Calu3 (cell line): ENCODE results near the gene AHCY. TPM values are rescaled to one million over a fixed set of nuclear protein-coding genes. Genes with fewer than 3 reads are reported as not detected.
A peak's percentile ranks its signal among the peaks of the same experiment; 100 is the strongest.

Experiments
- BruUV-seq: library from RNA; stranded (reverse); fragments of 400-500 nt; replicated peaks from 2 replicates; lab custom pipeline; 2021; lab: Mats Ljungman, UMichigan
- CTCF ChIA-PET: fragments of 300-600 bp; sonication (Branson Sonifier 250); formaldehyde crosslinking; loops from one replicate; lab custom pipeline; 2022; ENCODE audit warnings: antibody characterized with exemption; lab: Charles Lee
- DNase-seq: peaks from one replicate; pipeline ENCODE4 v3.0.0; 2022
- H3K27ac Mint-ChIP-seq: one replicate; pipeline ENCODE4 v1.8.0; 2022; ENCODE audit warnings: mixed read lengths; ENCODE audit not compliant: unreplicated experiment
- H3K27me3 Mint-ChIP-seq: one replicate; pipeline ENCODE4 v1.8.0; 2022; ENCODE audit warnings: mixed read lengths; ENCODE audit not compliant: unreplicated experiment
- H3K36me3 Mint-ChIP-seq: one replicate; pipeline ENCODE4 v1.8.0; 2022; ENCODE audit warnings: mild to moderate bottlenecking, moderate library complexity, mixed read lengths; ENCODE audit not compliant: insufficient read depth, unreplicated experiment
- H3K4me1 Mint-ChIP-seq: one replicate; pipeline ENCODE4 v1.8.0; 2022; ENCODE audit warnings: mild to moderate bottlenecking, low read depth, mixed read lengths; ENCODE audit not compliant: unreplicated experiment
- H3K4me3 Mint-ChIP-seq: one replicate; pipeline ENCODE4 v1.8.0; 2022; ENCODE audit warnings: mild to moderate bottlenecking, low read depth, moderate library complexity, mixed read lengths; ENCODE audit not compliant: unreplicated experiment
- H3K9me3 Mint-ChIP-seq: one replicate; pipeline ENCODE4 v1.8.0; 2022; ENCODE audit warnings: low read depth, mixed read lengths; ENCODE audit not compliant: unreplicated experiment
- intact Hi-C: fragments of 100-400 bp; cut with micrococcal nuclease; formaldehyde crosslinking; loops from one replicate; pipeline ENCODE4 v1.10.0; 2022; ENCODE audit not compliant: unreplicated experiment
- total RNA-seq: library from RNA; stranded (reverse); gene quantifications from 2 replicates; pipeline ENCODE4 v1.2.3, GENCODE V29; 2022
- TF ChIP-seq, protein P1 (sequence below): fragments of 200-600 bp; IDR thresholded peaks from one replicate; pipeline ENCODE4 v1.8.0; 2022; ENCODE audit warnings: antibody characterized with exemption; ENCODE audit not compliant: unreplicated experiment

The AHCY gene
- total RNA-seq, 1 experiment from 2014 or later, result 179 TPM

DNA sequence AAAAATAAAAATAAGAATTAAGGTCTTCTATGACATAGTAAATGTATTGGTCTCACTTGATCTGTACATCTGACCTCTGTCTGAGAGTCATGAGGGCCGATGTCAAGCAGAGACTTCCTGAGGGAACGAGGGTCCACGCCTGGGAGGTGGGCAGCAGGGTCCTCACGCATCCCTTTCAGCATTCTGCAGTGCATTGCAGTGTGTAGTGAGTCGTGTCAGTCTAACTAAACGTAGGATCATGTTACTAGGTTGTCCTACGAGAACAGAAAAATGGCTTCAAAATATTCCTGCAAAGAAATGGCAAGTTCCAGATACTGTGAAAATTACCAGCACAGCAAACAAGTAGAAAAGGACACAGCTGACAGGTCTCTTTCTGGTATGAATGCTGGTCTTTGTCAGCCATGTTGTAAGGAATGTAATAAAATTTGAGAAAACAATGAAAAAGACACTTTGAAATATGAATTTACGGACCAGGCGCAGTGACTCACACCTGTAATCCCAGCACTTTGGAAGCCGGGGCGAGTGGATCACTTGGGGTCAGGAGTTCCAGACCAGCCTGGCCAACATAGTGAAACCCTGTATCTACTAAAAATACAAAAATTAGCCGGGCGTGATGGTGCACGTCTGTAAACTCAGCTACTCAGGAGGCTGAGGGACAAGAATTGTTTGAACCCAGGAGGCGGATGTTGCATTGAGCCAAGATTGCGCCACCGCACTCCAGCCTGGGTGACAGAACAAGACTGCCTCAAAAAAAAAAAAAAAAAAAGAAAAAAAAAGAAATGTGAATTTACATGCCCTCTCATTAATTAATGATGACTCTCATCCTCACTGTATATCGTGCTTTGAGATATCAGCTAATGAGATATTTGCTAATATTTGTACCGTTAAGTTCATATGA is 2.4 kb upstream of the AHCY start:
- H3K36me3 Mint-ChIP-seq, result peaks cover 20% of the 10 kb centered on the region
- TF ChIP-seq, protein P1, sequence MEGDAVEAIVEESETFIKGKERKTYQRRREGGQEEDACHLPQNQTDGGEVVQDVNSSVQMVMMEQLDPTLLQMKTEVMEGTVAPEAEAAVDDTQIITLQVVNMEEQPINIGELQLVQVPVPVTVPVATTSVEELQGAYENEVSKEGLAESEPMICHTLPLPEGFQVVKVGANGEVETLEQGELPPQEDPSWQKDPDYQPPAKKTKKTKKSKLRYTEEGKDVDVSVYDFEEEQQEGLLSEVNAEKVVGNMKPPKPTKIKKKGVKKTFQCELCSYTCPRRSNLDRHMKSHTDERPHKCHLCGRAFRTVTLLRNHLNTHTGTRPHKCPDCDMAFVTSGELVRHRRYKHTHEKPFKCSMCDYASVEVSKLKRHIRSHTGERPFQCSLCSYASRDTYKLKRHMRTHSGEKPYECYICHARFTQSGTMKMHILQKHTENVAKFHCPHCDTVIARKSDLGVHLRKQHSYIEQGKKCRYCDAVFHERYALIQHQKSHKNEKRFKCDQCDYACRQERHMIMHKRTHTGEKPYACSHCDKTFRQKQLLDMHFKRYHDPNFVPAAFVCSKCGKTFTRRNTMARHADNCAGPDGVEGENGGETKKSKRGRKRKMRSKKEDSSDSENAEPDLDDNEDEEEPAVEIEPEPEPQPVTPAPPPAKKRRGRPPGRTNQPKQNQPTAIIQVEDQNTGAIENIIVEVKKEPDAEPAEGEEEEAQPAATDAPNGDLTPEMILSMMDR, result no peak
- H3K9me3 Mint-ChIP-seq, result no peaks in the 10 kb centered on the region
- H3K27me3 Mint-ChIP-seq, result no peaks in the 10 kb centered on the region
- peaks cover 4% of the 10 kb centered on the region for H3K4me1 Mint-ChIP-seq
- no peak overlapping the region for H3K4me3 Mint-ChIP-seq
- no peak overlapping the region for H3K27ac Mint-ChIP-seq
- DNase-seq, result no peak
- BruUV-seq, result no TSS peak
- CTCF ChIA-PET, result interaction anchor here (0.7 to 0.9 kb wide), 3 partner anchors 17 to 184 kb away, joined by 3 to 5 read pairs (median 3); no protein-coding TSS in a partner anchor
- intact Hi-C loops, result no loop called here

DNA sequence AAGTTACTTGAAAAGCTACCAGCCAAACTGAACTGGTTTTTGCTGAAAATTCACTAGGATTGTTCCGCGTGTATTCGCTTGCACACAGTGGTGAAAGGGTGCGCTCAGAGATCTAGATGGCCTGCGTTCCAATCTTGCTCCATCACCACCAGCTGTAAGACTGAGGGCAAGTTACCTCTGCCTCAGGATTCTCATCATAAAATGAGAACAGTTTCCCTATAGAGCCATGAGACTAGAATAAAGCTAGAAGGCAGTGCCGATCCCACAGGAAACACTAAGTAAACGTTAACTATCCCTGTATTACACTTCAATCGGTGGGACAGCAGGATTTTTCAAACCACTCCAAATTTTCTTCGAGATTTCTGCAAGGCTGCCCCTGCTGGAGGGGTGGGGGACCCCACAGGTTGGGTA is 838 bp downstream of the AHCY start:
- Mint-ChIP-seq H3K4me3 (peak overlapping the region; percentile 91), H3K9me3 (no peaks in the 10 kb centered on the region), H3K4me1 (no peaks in the 10 kb centered on the region), H3K27ac (peak overlapping the region; percentile 89), H3K27me3 (no peaks in the 10 kb centered on the region), H3K36me3 (peaks cover 20% of the 10 kb centered on the region)
- BruUV-seq, result TSS peak; percentile 64
- intact Hi-C loops, result no loop called here
- peak; percentile 23 for DNase-seq
- CTCF ChIA-PET, result interaction anchor here (1.0 to 2.6 kb wide), 3 partner anchors 10 to 221 kb away, joined by 4 to 10 read pairs (median 5); partner anchors contain the start of gene ITCH
- TF ChIP-seq, protein P1, result peak; percentile 20

DNA sequence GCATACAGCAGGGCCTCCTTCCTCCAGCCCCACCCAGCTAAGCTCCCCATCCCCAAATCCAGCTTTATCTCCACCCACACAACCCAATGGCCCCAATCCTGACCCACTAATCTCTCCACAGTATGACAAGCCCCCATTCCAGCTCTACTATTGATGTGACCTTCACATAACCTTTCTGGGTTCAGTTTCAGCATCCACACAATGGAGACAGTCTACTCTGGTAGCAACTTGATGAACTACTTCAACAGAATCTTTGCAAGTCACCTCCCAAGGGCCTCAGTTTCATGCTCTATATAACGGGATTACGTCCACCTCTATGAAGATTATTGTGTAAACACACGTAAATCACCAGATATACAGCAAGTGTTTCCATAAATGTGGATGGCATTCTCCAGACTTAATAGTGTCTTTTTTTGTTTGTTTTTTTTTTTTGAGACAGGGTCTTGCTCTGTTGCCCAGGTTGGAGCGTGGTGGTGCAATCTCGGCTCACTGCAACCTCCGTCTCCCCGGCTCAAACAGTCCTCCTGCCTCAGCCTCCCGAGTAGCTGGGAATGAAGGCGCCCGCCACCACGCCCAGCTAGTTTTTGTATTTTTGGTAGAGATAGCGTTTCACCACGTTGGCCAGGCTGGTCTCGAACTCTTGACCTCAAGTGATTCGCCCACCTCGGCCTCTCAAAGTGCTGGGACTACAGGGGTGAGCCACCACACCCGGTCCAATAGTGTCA is 1.4 kb downstream of the AHCY start:
- Mint-ChIP-seq H3K9me3 (no peaks in the 10 kb centered on the region), H3K36me3 (peaks cover 20% of the 10 kb centered on the region), H3K4me1 (no peaks in the 10 kb centered on the region), H3K27ac (peak overlapping the region; percentile 89), H3K27me3 (no peaks in the 10 kb centered on the region), H3K4me3 (peak overlapping the region; percentile 91)
- no peak for DNase-seq
- no TSS peak for BruUV-seq
- CTCF ChIA-PET, result interaction anchor here (0.8 to 2.6 kb wide), 4 partner anchors 11 to 1020 kb away, joined by 3 to 10 read pairs (median 8); no protein-coding TSS in a partner anchor
- intact Hi-C loops, result no loop called here
- TF ChIP-seq, protein P1, result no peak

DNA sequence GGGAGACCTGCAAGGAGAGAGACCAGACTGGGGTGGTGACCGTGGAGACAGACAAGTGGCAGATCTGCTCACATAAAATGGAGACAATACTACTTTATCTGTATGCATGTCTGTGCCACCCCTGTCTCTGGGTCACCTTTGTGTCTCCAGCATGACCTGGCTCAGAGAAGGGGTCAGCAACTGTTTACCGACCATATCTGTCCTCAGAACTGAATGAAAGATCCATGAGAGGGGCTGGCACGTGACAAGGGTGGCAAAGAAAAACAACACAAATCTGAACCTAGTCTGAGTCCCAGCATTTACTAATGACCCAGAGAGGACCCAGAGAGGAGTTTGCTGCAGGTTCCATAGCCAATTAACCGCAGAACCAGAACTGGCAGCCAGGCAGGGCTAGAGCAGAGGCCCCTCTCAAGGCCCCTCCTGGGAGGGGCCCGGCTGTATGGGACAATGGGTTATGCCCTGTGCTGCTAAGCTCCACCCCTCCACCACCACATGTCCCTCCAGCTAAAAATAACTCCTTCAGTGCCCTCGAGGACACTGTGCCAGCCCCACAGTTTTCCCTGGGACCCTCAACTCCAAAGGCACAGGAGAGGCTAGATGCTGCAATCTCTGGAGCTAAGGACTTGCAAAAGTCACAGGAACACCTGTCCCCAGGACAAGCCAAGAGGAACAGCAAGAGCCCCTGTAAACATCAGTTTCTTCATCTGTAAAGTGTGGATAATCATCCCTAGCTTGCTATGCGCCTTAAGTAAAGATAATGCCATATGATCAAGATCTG is 2.2 kb downstream of the AHCY start:
- Mint-ChIP-seq H3K4me1 (no peaks in the 10 kb centered on the region), H3K9me3 (no peaks in the 10 kb centered on the region), H3K27me3 (no peaks in the 10 kb centered on the region), H3K4me3 (peak overlapping the region; percentile 91), H3K27ac (no peak overlapping the region), H3K36me3 (peaks cover 22% of the 10 kb centered on the region)
- BruUV-seq, result no TSS peak
- TF ChIP-seq, protein P1, result no peak
- CTCF ChIA-PET, result interaction anchor here (0.8 to 2.6 kb wide), 3 partner anchors 12 to 1019 kb away, joined by 3 to 10 read pairs (median 5); no protein-coding TSS in a partner anchor
- DNase-seq, result peak; percentile 16
- intact Hi-C loops, result no loop called here
